AML-193 (cell line): ENCODE results near the gene SRGAP1.
"Not testable (repeated sequence)": the region's sequence is repeated elsewhere in the genome, so short reads cannot be mapped to it uniquely, and the experiment has no call there.

Experiments used
- DNase-seq, 2 experiments: peaks; one replicate each; lab custom pipeline; 2025; lab: John Stamatoyannopoulos, UW

SRGAP1 gene

GRCh38 chr12:64122995-64123394, 278.5 kb downstream of the SRGAP1 start:
- DNase-seq: no peak

GRCh38 chr12:64123448-64123847, 278.9 kb downstream of the SRGAP1 start:
- no peak for DNase-seq

- DNase-seq: no peak
Measured at GRCh38 chr12:64124511-64125197, 280.2 kb downstream of the SRGAP1 start.

- no peak for DNase-seq
Measured at GRCh38 chr12:64125913-64126312, 281.4 kb downstream of the SRGAP1 start.

GRCh38 chr12:64127811-64128210, 283.3 kb downstream of the SRGAP1 start:
- DNase-seq: no peak

- no peak for DNase-seq
Measured at GRCh38 chr12:64128366-64128765, 283.9 kb downstream of the SRGAP1 start.

GRCh38 chr12:64130476-64130875, 286.0 kb downstream of the SRGAP1 start:
- not testable (repeated sequence) for DNase-seq

GRCh38 chr12:64131456-64131855, 287.0 kb downstream of the SRGAP1 start:
- DNase-seq: not testable (repeated sequence)

- DNase-seq: not testable (repeated sequence)
Measured at GRCh38 chr12:64132672-64133071, 288.2 kb downstream of the SRGAP1 start.

- no peak for DNase-seq
Measured at GRCh38 chr12:64137117-64137516, 292.6 kb downstream of the SRGAP1 start.

GRCh38 chr12:64139021-64139420, 294.5 kb downstream of the SRGAP1 start:
- DNase-seq: no peak

GRCh38 chr12:64142382-64142781, 297.9 kb downstream of the SRGAP1 start:
- DNase-seq: no peak

GRCh38 chr12:64142784-64143183, 298.3 kb downstream of the SRGAP1 start:
- DNase-seq: no peak

GRCh38 chr12:64145226-64145625, 300.7 kb downstream of the SRGAP1 start:
- no peak for DNase-seq

GRCh38 chr12:64147011-64147631, 302.6 kb downstream of the SRGAP1 start:
- no peak for DNase-seq

- DNase-seq: no peak
Measured at GRCh38 chr12:64147875-64148274, 303.4 kb downstream of the SRGAP1 start.

- DNase-seq: no peak
Measured at GRCh38 chr12:64154677-64155076, 310.2 kb downstream of the SRGAP1 start.

- no peak for DNase-seq
Measured at GRCh38 chr12:64157110-64157509, 312.6 kb downstream of the SRGAP1 start.

GRCh38 chr12:64160021-64160710, 315.7 kb downstream of the SRGAP1 start:
- no peak for DNase-seq

GRCh38 chr12:64160711-64161060, 316.2 kb downstream of the SRGAP1 start:
- DNase-seq: no peak

- not testable (repeated sequence) for DNase-seq
Measured at GRCh38 chr12:64166606-64167005, 322.1 kb downstream of the SRGAP1 start.

- not testable (repeated sequence) for DNase-seq
Measured at GRCh38 chr12:64167041-64167440, 322.5 kb downstream of the SRGAP1 start.

GRCh38 chr12:64170024-64170423, 325.5 kb downstream of the SRGAP1 start:
- DNase-seq: no peak
